ENCODE results near the gene SUPT20H.
A peak's percentile ranks its signal among the peaks of the same experiment; 100 is the strongest.

- TF ChIP-seq, protein P1, sequence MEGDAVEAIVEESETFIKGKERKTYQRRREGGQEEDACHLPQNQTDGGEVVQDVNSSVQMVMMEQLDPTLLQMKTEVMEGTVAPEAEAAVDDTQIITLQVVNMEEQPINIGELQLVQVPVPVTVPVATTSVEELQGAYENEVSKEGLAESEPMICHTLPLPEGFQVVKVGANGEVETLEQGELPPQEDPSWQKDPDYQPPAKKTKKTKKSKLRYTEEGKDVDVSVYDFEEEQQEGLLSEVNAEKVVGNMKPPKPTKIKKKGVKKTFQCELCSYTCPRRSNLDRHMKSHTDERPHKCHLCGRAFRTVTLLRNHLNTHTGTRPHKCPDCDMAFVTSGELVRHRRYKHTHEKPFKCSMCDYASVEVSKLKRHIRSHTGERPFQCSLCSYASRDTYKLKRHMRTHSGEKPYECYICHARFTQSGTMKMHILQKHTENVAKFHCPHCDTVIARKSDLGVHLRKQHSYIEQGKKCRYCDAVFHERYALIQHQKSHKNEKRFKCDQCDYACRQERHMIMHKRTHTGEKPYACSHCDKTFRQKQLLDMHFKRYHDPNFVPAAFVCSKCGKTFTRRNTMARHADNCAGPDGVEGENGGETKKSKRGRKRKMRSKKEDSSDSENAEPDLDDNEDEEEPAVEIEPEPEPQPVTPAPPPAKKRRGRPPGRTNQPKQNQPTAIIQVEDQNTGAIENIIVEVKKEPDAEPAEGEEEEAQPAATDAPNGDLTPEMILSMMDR (IDR thresholded peaks at IDR 0.05; ENCODE audit: low read length), result peak; percentile 75
- TF ChIP-seq EZH2 (IDR thresholded peaks at IDR 0.05; ENCODE audit: borderline replicate concordance, low read length), result no peak
These were observed 60.3 kb downstream of the SUPT20H start, which contains the start of gene ALG5 for GRCh38 chr13:36999054-36999714.

All from OCI-LY1 (cell line).